ENCODE measurements around the gene TMIGD3.
A peak's percentile ranks its signal among the peaks of the same experiment; 100 is the strongest.

The TMIGD3 gene

GRCh38 chr1:111507411-111508201, 4.2 kb upstream of the TMIGD3 start:
- peak overlapping the region; percentile 41 for H3K4me3 ChIP-seq (ENCODE audit: low read depth, low read length)
- TF ChIP-seq CTCF (IDR thresholded peaks at IDR 0.05; ENCODE audit: low read depth, low read length, missing control alignments), result peak; percentile 37
- DNase-seq (ENCODE audit: low read depth), result peak; percentile 92

DNA sequence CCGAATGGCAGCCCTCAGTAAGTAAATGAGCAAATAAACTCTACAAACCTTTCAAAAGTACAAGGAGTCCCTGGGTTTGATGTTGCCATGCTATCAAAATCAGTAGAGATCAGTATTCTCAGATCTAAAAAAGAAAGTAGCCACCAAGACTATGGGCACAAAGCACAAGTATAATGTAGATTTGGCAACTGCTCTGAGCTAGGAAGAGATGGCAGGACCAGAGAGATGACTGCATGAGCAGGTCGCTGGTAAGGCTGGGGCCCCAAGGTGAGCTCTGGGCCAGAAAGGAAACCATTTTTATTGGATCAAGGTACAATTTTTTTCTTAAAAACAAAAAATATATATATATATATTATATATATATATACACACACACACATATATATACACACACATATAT, 3.1 kb upstream of the TMIGD3 start:
- no peak overlapping the region for H3K4me3 ChIP-seq (ENCODE audit: low read depth, low read length)
- DNase-seq (ENCODE audit: low read depth), result no peak
- TF ChIP-seq CTCF (IDR thresholded peaks at IDR 0.05; ENCODE audit: low read depth, low read length, missing control alignments), result no peak

- TF ChIP-seq CTCF (IDR thresholded peaks at IDR 0.05; ENCODE audit: low read depth, low read length, missing control alignments), result no peak
These were observed 2.2 kb upstream of the TMIGD3 start for GRCh38 chr1:111505641-111506119.

GRCh38 chr1:111504097-111504496, 664 bp upstream of the TMIGD3 start:
- no peak overlapping the region for H3K4me3 ChIP-seq (ENCODE audit: low read depth, low read length)
- no peak for DNase-seq (ENCODE audit: low read depth)
- no peak for TF ChIP-seq CTCF (IDR thresholded peaks at IDR 0.05; ENCODE audit: low read depth, low read length, missing control alignments)

More at GRCh38 chr1:111505641-111506119, 2.2 kb upstream of the TMIGD3 start:
- no peak overlapping the region for H3K4me3 ChIP-seq (ENCODE audit: low read depth, low read length)
- DNase-seq (ENCODE audit: low read depth), result peak; percentile 70

DNA sequence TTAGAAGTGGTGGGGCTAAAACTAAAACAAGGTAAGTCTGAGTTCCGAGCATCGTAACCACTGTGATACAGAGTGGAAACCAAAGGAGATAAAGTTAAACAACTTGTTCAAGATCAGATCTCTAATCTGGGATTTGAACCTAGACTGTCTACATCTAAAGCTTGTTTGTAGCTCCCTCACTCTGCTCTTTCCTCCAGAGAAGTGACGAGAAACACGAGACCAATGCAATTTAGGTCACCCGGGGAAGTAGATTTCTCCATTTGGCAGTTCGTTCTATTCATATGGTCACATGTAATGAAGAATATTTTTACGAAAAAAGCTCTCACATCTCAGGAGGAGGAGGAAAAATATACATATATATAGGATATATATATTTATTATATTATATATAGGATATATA, 1.8 kb downstream of the TMIGD3 start:
- no peak overlapping the region for H3K4me3 ChIP-seq (ENCODE audit: low read depth, low read length)
- DNase-seq (ENCODE audit: low read depth), result no peak
- TF ChIP-seq CTCF (IDR thresholded peaks at IDR 0.05; ENCODE audit: low read depth, low read length, missing control alignments), result no peak

DNA sequence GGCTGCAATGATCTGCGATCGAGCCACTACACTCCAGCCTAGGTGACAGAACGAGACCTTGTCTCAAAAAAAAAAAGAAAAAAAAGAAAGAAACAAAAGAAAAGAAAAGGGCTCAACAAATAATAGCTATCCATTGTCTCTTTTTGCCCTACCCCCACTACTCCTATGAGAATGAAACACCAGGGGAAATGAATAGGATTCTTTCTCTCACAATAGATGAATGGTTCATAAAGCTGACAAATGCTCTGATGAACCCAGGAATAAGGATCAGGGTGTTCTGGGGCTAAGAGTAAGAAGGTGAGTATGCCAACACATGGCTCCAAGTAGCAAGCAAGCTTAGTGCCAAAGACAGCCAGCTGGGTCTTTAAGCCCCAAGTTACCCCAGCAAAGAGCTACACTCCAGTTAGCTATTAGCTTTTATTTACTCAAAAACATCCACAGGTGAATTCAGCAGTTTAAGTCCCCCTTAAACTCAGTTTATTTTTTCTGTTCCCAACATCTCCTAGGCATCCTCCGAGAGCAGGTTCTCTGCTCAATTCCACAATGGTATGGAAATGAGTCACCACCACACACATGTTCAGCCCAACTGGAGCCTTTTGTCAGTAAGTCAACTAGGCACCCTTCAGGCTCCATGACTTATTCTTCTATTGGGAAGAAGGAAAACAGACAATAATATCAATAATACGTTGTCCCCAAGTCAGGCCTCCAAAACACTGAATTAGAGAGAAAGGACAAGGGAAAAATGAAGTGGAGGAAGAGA, 4.2 kb downstream of the TMIGD3 start:
- no peak overlapping the region for H3K4me3 ChIP-seq (ENCODE audit: low read depth, low read length)
- TF ChIP-seq CTCF (IDR thresholded peaks at IDR 0.05; ENCODE audit: low read depth, low read length, missing control alignments), result no peak
- DNase-seq (ENCODE audit: low read depth), result no peak

All from GM12864 (cell line).